ENCODE results near the gene ZMPSTE24. TPM values are rescaled to one million over a fixed set of nuclear protein-coding genes. Genes with fewer than 3 reads are reported as not detected.
A peak's percentile ranks its signal among the peaks of the same experiment; 100 is the strongest.

Gene ZMPSTE24
- polyA plus RNA-seq, 3 donors: 6.4 to 45.6 (median 36.0) TPM

DNA sequence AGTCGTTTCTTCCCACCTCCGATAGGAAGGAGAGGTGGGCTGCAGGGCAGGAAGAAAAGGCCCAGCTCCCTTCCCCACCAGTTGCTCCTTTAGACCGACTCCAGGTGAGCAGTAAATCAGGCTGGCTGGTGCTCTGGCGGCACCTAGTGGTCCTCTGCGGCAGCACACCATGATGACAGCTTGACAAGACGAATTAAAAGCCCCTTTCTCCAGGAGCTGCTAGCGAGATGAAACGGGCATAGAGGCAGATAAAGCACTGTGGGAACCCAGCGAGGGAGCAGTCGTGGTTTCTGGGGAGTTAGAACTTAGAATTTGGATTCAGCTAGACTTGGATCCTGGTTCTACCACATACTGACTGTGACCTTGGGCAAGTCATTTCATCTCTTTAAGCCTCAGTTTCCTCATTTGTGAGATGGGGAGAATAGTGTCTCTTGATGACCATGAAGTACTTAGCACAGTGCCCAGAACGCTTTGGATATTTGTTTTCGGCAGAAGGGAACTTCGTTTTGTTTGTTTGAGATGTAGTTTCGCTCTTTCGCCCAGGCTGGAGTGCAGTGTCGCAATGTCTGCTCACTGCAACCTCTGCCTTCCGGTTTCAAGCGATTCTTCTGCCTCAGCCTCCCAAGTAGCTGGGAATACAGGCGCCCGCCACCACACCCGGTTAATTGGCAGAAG, 80.8 kb downstream of the ZMPSTE24 start:
- Histone ChIP-seq H3K4me1 (ENCODE audit: control insufficient read depth in 1 of 2, insufficient read depth in 2 of 2, low read length in 2 of 2) (peaks cover 55 to 56% of the 10 kb centered on the region in 2 donors), H4K20me1 (ENCODE audit: insufficient read depth, low read length) (no peaks in the 10 kb centered on the region), H3K9ac (ENCODE audit: insufficient read depth, low read length, poor library complexity, severe bottlenecking) (peak overlapping the region; percentile 52), H3K27ac (ENCODE audit: low read depth in 1 of 2, low read length in 2 of 2) (peak overlapping the region; percentile 63 to 93), H3K27me3 (ENCODE audit: control insufficient read depth in 2 of 2, insufficient read depth in 2 of 2, low read length in 2 of 2) (no peaks in the 10 kb centered on the region), H3K4me2 (replicated peaks; ENCODE audit: extremely low read depth, low read length, poor library complexity, severe bottlenecking) (peak overlapping the region; percentile 77), H3K9me3 (replicated peaks in 1 of 2; ENCODE audit: control insufficient read depth in 1 of 2, insufficient read depth in 1 of 2, low read length in 2 of 2) (peaks cover 0 to 5% of the 10 kb centered on the region in 2 donors), H3K79me2 (ENCODE audit: insufficient read depth, low read length) (peaks cover 6% of the 10 kb centered on the region), H3K36me3 (replicated peaks in 1 of 2; ENCODE audit: control insufficient read depth in 1 of 2, insufficient read depth in 2 of 2, low read length in 2 of 2) (no peaks in the 10 kb centered on the region), H3K4me3 (replicated peaks in 1 of 3; ENCODE audit: low read depth in 2 of 3, low read length in 3 of 3) (peak overlapping the region; percentile 29 to 75 (median 55)), H2AFZ (ENCODE audit: insufficient read depth, low read depth, low read length, poor library complexity, severe bottlenecking) (peak overlapping the region; percentile 70)
- Mint-ChIP-seq H3K4me1 (peaks cover 55% of the 10 kb centered on the region), H3K27me3 (ENCODE audit: low read depth in 3 of 3) (peaks cover 0 to 11% (median 4%) of the 10 kb centered on the region in 3 donors), H3K36me3 (peaks cover 3% of the 10 kb centered on the region in 2 donors), H3K9me3 (peaks cover 5 to 13% (median 7%) of the 10 kb centered on the region in 7 donors), H3K4me3 (peak overlapping the region; percentile 78 to 92), H3K27ac (peak overlapping the region; percentile 91 to 98 (median 96))
- intact Hi-C loops (cut with micrococcal nuclease): loop anchor here in 1 of 2 donors (5.0 kb wide), 1 partner anchor 197 kb away; no protein-coding TSS in a partner anchor
- 0% methylated on average over 16 of the region's 21 CpGs for WGBS (ENCODE audit: insufficient coverage)
- TF ChIP-seq CTCF (IDR thresholded peaks at IDR 0.05): peak; percentile 100
- DNase-seq: peak; percentile 68 to 79 (median 79)

DNA sequence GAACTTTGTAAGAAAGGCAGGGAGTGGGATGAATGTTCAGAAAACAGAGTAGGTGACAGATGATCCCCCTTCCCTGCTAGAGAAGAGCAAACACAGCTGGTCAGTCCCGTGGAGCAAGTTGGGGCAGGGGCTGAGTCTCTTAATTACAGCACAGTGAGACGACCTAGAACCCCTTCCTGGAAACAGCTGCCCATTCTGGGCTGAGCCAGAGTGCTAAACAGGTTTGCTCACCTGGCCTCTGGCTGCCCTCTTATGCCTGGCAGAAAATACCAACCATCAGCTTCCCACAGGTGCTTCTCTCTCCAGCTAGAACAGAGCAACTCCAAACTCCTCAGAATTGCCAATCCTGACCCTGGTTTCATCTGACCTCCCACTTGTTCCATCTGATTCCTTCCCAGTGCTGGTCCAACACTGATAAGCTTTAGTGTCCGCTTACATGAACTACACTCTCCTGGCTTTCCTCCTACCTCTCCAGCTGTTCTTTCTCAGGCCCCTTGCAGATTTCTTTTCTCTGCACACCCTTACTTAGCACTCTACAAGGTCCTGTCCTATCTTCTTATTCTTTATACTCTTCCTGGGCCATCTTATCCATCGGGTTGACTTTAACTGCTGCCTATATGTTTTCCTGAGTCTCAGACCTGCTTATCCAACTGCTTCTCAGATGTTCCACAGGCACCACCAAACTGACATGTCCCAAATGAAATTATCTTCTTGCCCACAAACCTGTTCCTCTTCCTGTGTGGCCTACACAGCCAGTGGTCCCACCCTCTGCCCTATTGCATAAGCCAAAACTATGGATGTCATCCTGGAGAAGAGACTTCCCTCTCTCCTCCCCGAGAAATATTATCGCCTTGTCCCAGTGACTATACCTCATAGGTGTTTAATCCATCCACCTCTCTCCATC, 81.6 kb downstream of the ZMPSTE24 start:
- no peaks in the 10 kb centered on the region for H3K36me3 ChIP-seq (replicated peaks in 1 of 2; ENCODE audit: control insufficient read depth in 1 of 2, insufficient read depth in 2 of 2, low read length in 2 of 2)
- H3K9me3 ChIP-seq (replicated peaks in 1 of 2; ENCODE audit: control insufficient read depth in 1 of 2, insufficient read depth in 1 of 2, low read length in 2 of 2): peaks cover 0 to 5% of the 10 kb centered on the region in 2 donors
- H3K9ac ChIP-seq (ENCODE audit: insufficient read depth, low read length, poor library complexity, severe bottlenecking): peak overlapping the region; percentile 52
- 37% methylated on average over 6 of the region's 6 CpGs for WGBS (ENCODE audit: insufficient coverage)
- H3K27ac ChIP-seq (ENCODE audit: low read depth in 1 of 2, low read length in 2 of 2): peak overlapping the region; percentile 63 to 93
- no peaks in the 10 kb centered on the region for H3K27me3 ChIP-seq (ENCODE audit: control insufficient read depth in 2 of 2, insufficient read depth in 2 of 2, low read length in 2 of 2)
- peak overlapping the region; percentile 77 for H3K4me2 ChIP-seq (replicated peaks; ENCODE audit: extremely low read depth, low read length, poor library complexity, severe bottlenecking)
- no peak for TF ChIP-seq CTCF (IDR thresholded peaks at IDR 0.05)
- peaks cover 6% of the 10 kb centered on the region for H3K79me2 ChIP-seq (ENCODE audit: insufficient read depth, low read length)
- Mint-ChIP-seq H3K4me1 (peaks cover 62% of the 10 kb centered on the region), H3K36me3 (peaks cover 5 to 6% of the 10 kb centered on the region in 2 donors), H3K4me3 (peak overlapping the region; percentile 78 to 92), H3K27ac (peak overlapping the region; percentile 91 to 98 (median 96)), H3K27me3 (ENCODE audit: low read depth in 3 of 3) (peaks cover 0 to 9% (median 4%) of the 10 kb centered on the region in 3 donors), H3K9me3 (peaks cover 5 to 13% (median 7%) of the 10 kb centered on the region in 7 donors)
- intact Hi-C loops (cut with micrococcal nuclease): loop anchor here (5.0 kb wide), 4 partner anchors 53 to 242 kb away; partner anchors contain the start of gene PPT1 (in 1 of the 2)
- DNase-seq: peak in 2 of 3 donors; percentile 55 to 57
- peaks cover 61 to 63% of the 10 kb centered on the region in 2 donors for H3K4me1 ChIP-seq (ENCODE audit: control insufficient read depth in 1 of 2, insufficient read depth in 2 of 2, low read length in 2 of 2)
- no peaks in the 10 kb centered on the region for H4K20me1 ChIP-seq (ENCODE audit: insufficient read depth, low read length)
- H2AFZ ChIP-seq (ENCODE audit: insufficient read depth, low read depth, low read length, poor library complexity, severe bottlenecking): peak overlapping the region; percentile 70
- peak overlapping the region in 1 of 3 experiments; percentile 75 for H3K4me3 ChIP-seq (replicated peaks in 1 of 3; ENCODE audit: low read depth in 2 of 3, low read length in 3 of 3)
